HCT116 (cell line): ENCODE data around the gene FTO. TPM values are rescaled to one million over a fixed set of nuclear protein-coding genes. Genes with fewer than 3 reads are reported as not detected.

ENCODE experiments used
- ATAC-seq: fragments of 200-7000 bp; cut with Tn5 transposase; 2 replicates; pipeline ENCODE4 v1.9.1; 2020; ENCODE audit warnings: mild to moderate bottlenecking, moderate library complexity
- BruUV-seq: library from RNA; stranded (reverse); fragments of 400-500 nt; replicated peaks from 2 replicates; lab custom pipeline; 2021; lab: Mats Ljungman, UMichigan
- CTCF ChIA-PET: fragments of 300-600 bp; sonication (Branson Sonifier 250); formaldehyde crosslinking; loops from one replicate; lab custom pipeline; 2021; ENCODE audit warnings: antibody characterized with exemption; lab: Charles Lee
- POLR2A ChIA-PET: fragments of 300-600, 350-600 bp; sonication (Branson Sonifier 250); formaldehyde crosslinking; loops from one replicate; lab custom pipeline; 2021; ENCODE audit warnings: antibody characterized with exemption; lab: Charles Lee
- RAD21 ChIA-PET, 2 experiments: fragments of 300-600 bp; sonication (Branson Sonifier 250); formaldehyde crosslinking; loops; one replicate each; lab custom pipeline; 2023; ENCODE audit warnings: low total read pairs in 2 of 2; ENCODE audit not compliant: uncharacterized antibody in 2 of 2, unreplicated experiment in 2 of 2, low non-redundant PET in 1 of 2; lab: Charles Lee
- DNase-seq: peaks from one replicate; pipeline ENCODE4 v3.0.0-alpha.2; 2010; ENCODE audit warnings: low read depth, low spot score
- H2AFZ ChIP-seq: fragments of 200-600 bp; shearing (Covaris generic), sonication (generic); 2 replicates; pipeline ENCODE4 v1.6.1; 2017; ENCODE audit warnings: low read depth, mixed run types, mixed read lengths, antibody characterized with exemption, low read length; ENCODE audit not compliant: poor library complexity, severe bottlenecking
- H3K27ac ChIP-seq: 2 replicates; pipeline ENCODE4 v1.5.1; 2012; ENCODE audit warnings: low read depth, low read length
- H3K27me3 ChIP-seq: fragments of 200-600 bp; sonication (generic); 2 replicates; pipeline ENCODE4 v1.6.1; 2016; ENCODE audit warnings: mixed run types, low read length, mixed read lengths; ENCODE audit not compliant: insufficient read depth
- H3K36me3 ChIP-seq, 2 experiments: fragments of 200-500 bp in 1 of 2; fragments of 200-600 bp in 1 of 2; sonication (Bioruptor generic) in 1 of 2; sonication (generic) in 1 of 2; 2 replicates each; pipeline versions ENCODE4 v1.5.1 to v1.6.1; 2014 to 2016; ENCODE audit warnings: low read length in 2 of 2, inconsistent platforms in 1 of 2, mixed read lengths in 1 of 2, mixed run types in 1 of 2; ENCODE audit not compliant: insufficient read depth in 2 of 2, control insufficient read depth in 1 of 2
- H3K4me1 ChIP-seq, 2 experiments: fragments of 200-600 bp in 1 of 2; sonication (generic) in 1 of 2; 2 replicates each; pipeline versions ENCODE4 v1.5.1 to v1.6.1; 2012 to 2017; ENCODE audit warnings: low read length in 2 of 2, inconsistent platforms in 1 of 2, mild to moderate bottlenecking in 1 of 2, mixed read lengths in 1 of 2, mixed run types in 1 of 2, moderate library complexity in 1 of 2; ENCODE audit not compliant: insufficient read depth in 2 of 2, control insufficient read depth in 1 of 2
- H3K4me2 ChIP-seq: fragments of 200-600 bp; sonication (generic); 2 replicates; pipeline ENCODE4 v1.6.1; 2017; ENCODE audit warnings: mixed run types, low read length, mixed read lengths
- H3K4me3 ChIP-seq, 2 experiments: fragments of 200-600 bp in 1 of 2; sonication (generic) in 1 of 2; replicated peaks in 1 of 2; 2 replicates each; pipeline ENCODE4 v1.5.1; 2011 to 2016; ENCODE audit warnings: low read length in 2 of 2, control low read depth in 1 of 2, low read depth in 1 of 2, mild to moderate bottlenecking in 1 of 2, mixed read lengths in 1 of 2, mixed run types in 1 of 2
- H3K79me2 ChIP-seq: fragments of 200-600 bp; sonication (generic); 2 replicates; pipeline ENCODE4 v1.6.1; 2017; ENCODE audit warnings: mild to moderate bottlenecking, mixed run types, low read length, moderate library complexity, mixed read lengths; ENCODE audit not compliant: insufficient read depth
- H3K9ac ChIP-seq: fragments of 200-600 bp; sonication (generic); 2 replicates; pipeline ENCODE4 v1.6.1; 2016; ENCODE audit warnings: low read length, mixed read lengths
- H3K9me2 ChIP-seq: fragments of 200-600 bp; sonication (generic), shearing (Covaris generic); 2 replicates; pipeline ENCODE4 v1.6.1; 2017; ENCODE audit warnings: mixed run types, mild to moderate bottlenecking, moderate library complexity; ENCODE audit not compliant: insufficient read depth
- H3K9me3 ChIP-seq, 2 experiments: fragments of 200-500 bp in 1 of 2; fragments of 200-600 bp in 1 of 2; sonication (Bioruptor generic) in 1 of 2; sonication (generic) in 1 of 2; 2 replicates each; pipeline ENCODE4 v1.6.1; 2014 to 2017; ENCODE audit warnings: low read length in 2 of 2, mixed read lengths in 2 of 2, inconsistent platforms in 1 of 2, low read depth in 1 of 2, mild to moderate bottlenecking in 1 of 2, mixed run types in 1 of 2, moderate library complexity in 1 of 2; ENCODE audit not compliant: control insufficient read depth in 1 of 2, insufficient read depth in 1 of 2
- H4K20me1 ChIP-seq: fragments of 200-600 bp; sonication (generic), shearing (Covaris generic); 2 replicates; pipeline ENCODE4 v1.6.1; 2017; ENCODE audit warnings: mixed run types, mild to moderate bottlenecking, moderate library complexity; ENCODE audit not compliant: insufficient read depth
- CBX3 ChIP-seq: IDR thresholded peaks from 2 replicates; pipeline ENCODE4 v1.6.1; 2012; ENCODE audit warnings: low read depth
- TCF7L2 ChIP-seq: IDR thresholded peaks from 2 replicates; pipeline ENCODE4 v1.7.0; 2011; ENCODE audit warnings: borderline replicate concordance, inconsistent platforms; ENCODE audit not compliant: insufficient read depth, insufficient read length; ENCODE audit errors: extremely low read depth
- ZFX ChIP-seq: fragments of 450-650 bp; IDR thresholded peaks from 2 replicates; pipeline ENCODE4 v1.6.1; 2017
- intact Hi-C: fragments of 100-400 bp; cut with micrococcal nuclease; formaldehyde crosslinking; loops from 2 replicates; pipeline ENCODE4 v1.10.0; 2022
- total RNA-seq: library from RNA; stranded (reverse); gene quantifications from one replicate; pipeline ENCODE4 v1.2.1, GENCODE V29; 2021; ENCODE audit not compliant: unreplicated experiment
- TF ChIP-seq, protein P1 (sequence below): IDR thresholded peaks from 2 replicates; pipeline ENCODE4 v1.6.1; 2012

The FTO gene
- total RNA-seq, 1 experiment from 2014 or later, result 55.2 TPM

DNA sequence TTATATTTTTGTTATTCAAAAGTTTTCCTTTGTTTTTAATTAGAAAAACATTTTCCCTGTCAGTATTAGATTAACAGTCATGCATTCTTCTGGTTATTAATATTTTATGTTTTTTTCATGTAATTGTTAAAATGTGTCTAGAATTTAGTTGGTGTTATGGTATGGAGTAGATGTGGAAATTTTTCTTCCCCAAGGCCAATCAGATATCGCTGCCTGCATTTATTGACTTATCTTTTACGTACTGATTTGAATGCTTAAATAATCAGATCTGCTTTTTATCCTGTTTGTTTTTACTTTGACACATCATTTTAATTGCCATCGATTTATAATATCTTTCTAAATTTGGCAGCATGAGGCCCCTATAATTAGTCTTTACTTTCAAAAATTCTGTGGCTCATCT, 13.6 kb downstream of the FTO start:
- peaks cover 71% of the 10 kb centered on the region for H3K79me2 ChIP-seq
- ATAC-seq, result no peak

DNA sequence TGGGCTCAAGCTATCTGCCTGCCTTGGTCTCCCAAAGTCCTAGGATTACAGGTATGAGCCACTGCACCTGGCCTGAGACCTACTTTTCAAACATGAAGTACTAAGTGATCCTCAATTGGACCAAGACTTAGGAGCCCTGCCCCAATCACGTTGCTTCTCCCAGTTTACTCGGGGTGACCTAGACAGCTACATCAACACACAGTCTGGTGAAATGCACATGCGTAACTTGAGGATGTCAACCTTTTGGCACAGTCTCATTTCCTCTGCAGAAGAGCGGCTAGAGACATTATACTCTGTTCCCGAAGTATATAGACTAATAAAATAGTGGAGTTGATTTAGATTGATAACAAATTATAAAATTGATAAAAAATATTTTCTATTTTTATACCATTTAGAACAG, 17.1 kb downstream of the FTO start:
- H3K4me1 ChIP-seq, result no peaks in the 10 kb centered on the region; a peak in 1 of 4 replicates
- no peak for ATAC-seq
- TF ChIP-seq, protein P1, sequence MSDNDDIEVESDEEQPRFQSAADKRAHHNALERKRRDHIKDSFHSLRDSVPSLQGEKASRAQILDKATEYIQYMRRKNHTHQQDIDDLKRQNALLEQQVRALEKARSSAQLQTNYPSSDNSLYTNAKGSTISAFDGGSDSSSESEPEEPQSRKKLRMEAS, result no peak
- TF ChIP-seq CBX3 (no peak), ZFX (no peak)
- no peaks in the 10 kb centered on the region for H3K36me3 ChIP-seq
- peaks cover 45% of the 10 kb centered on the region for H3K79me2 ChIP-seq
- no peaks in the 10 kb centered on the region for H3K9me3 ChIP-seq
- RAD21 ChIA-PET, result no interaction called here
- no peaks in the 10 kb centered on the region for H3K27me3 ChIP-seq
- CTCF ChIA-PET, result no interaction called here
- intact Hi-C loops, result no loop called here
- no peaks in the 10 kb centered on the region for H3K9me2 ChIP-seq
- no peak overlapping the region for H2AFZ ChIP-seq
- H3K4me3 ChIP-seq, result no peak overlapping the region
- no peak for DNase-seq
- no peak overlapping the region for H3K9ac ChIP-seq
- H4K20me1 ChIP-seq, result peaks cover 4% of the 10 kb centered on the region; the same call in 1 of the 2 replicates
- no peak overlapping the region for H3K4me2 ChIP-seq
- H3K27ac ChIP-seq, result no peak overlapping the region
- no TSS peak for BruUV-seq
- POLR2A ChIA-PET, result interaction anchor here (0.6 kb wide), 1 partner anchor 11 kb away, joined by 3 read pairs; no protein-coding TSS in a partner anchor

More for the DNA sequence above, 13.6 kb downstream of the FTO start:
- RAD21 ChIA-PET, result no interaction called here
- H3K4me1 ChIP-seq, result no peaks in the 10 kb centered on the region
- H3K4me2 ChIP-seq, result no peak overlapping the region
- H3K36me3 ChIP-seq, result no peaks in the 10 kb centered on the region
- DNase-seq, result no peak
- TF ChIP-seq TCF7L2, result no peak
- TF ChIP-seq, all 23 proteins: peak for 0
- BruUV-seq, result no TSS peak
- Histone ChIP-seq H3K27me3 (no peaks in the 10 kb centered on the region), H3K4me3 (no peak overlapping the region), H2AFZ (no peak overlapping the region), H3K9me2 (no peaks in the 10 kb centered on the region), H3K9ac (no peak overlapping the region), H3K27ac (no peak overlapping the region), H3K9me3 (no peaks in the 10 kb centered on the region), H4K20me1 (no peaks in the 10 kb centered on the region)
- POLR2A ChIA-PET, result no interaction called here
- intact Hi-C loops, result no loop called here
- CTCF ChIA-PET, result no interaction called here
